Esophagus muscularis mucosa (tissue), 4 donors: ENCODE results near the gene AFAP1. TPM values are rescaled to one million over a fixed set of nuclear protein-coding genes. Genes with fewer than 3 reads are reported as not detected.
A peak's percentile ranks its signal among the peaks of the same experiment; 100 is the strongest.
"Not testable (repeated sequence)": the region's sequence is repeated elsewhere in the genome, so short reads cannot be mapped to it uniquely, and the experiment has no call there.

Source experiments
- DNase-seq: peaks from one replicate; pipeline ENCODE4 v3.0.0-alpha.2; 2017; ENCODE audit errors: extremely low spot score
- H3K27ac ChIP-seq, 4 donors: fragments of 200-600 bp; sonication (generic); replicated peaks in 1 of 4; 1 replicate in 3 of 4; 2 replicates in 1 of 4; pipeline ENCODE4 v1.5.1; 2016 to 2019; ENCODE audit warnings: mild to moderate bottlenecking in 1 of 4
- H3K27me3 ChIP-seq, 4 donors: fragments of 200-600 bp; sonication (generic); one replicate each; pipeline versions ENCODE4 v1.5.1 to v1.6.0; 2016 to 2019
- H3K36me3 ChIP-seq, 4 donors: fragments of 200-600 bp; sonication (generic); one replicate each; pipeline ENCODE4 v1.5.1; 2016 to 2019
- H3K4me1 ChIP-seq, 4 donors: fragments of 200-600 bp; sonication (generic); one replicate each; pipeline ENCODE4 v1.5.1; 2016 to 2019
- H3K4me3 ChIP-seq, 4 donors: fragments of 200-600 bp; sonication (generic); 1 replicate in 2 of 4; 2 replicates in 2 of 4; pipeline ENCODE4 v1.5.1; 2016 to 2019; ENCODE audit warnings: mild to moderate bottlenecking in 4 of 4, moderate library complexity in 1 of 4
- H3K9me3 ChIP-seq, 4 donors: fragments of 200-600 bp; sonication (generic); 1 replicate in 3 of 4; 2 replicates in 1 of 4; pipeline ENCODE4 v1.5.1; 2016 to 2019
- CTCF ChIP-seq, 3 experiments: fragments of 200-600 bp in 2 of 3; fragments of 450-650 bp in 1 of 3; sonication (generic) in 2 of 3; IDR thresholded peaks; one replicate each; pipeline ENCODE4 v1.5.1; 2017 to 2019; ENCODE audit warnings: antibody characterized with exemption in 3 of 3, mild to moderate bottlenecking in 2 of 3, moderate library complexity in 1 of 3
- EP300 ChIP-seq: sonication (generic); formaldehyde crosslinking; IDR thresholded peaks from one replicate; pipeline ENCODE4 v1.6.1; 2017; ENCODE audit warnings: antibody characterized with exemption
- POLR2A ChIP-seq: fragments of 450-650 bp; IDR thresholded peaks from one replicate; pipeline ENCODE4 v1.6.1; 2017; ENCODE audit warnings: antibody characterized with exemption, moderate library complexity, mild to moderate bottlenecking, low read depth
- POLR2AphosphoS5 ChIP-seq, 2 donors: sonication (generic); formaldehyde crosslinking; IDR thresholded peaks; one replicate each; pipeline ENCODE4 v1.6.1; 2017; ENCODE audit warnings: antibody characterized with exemption in 2 of 2
- WGBS: methylation state at CpG from one replicate; pipeline ENCODE4 v1.1.5; 2018; 5-methylcytosine and 5-hydroxymethylcytosine counted together
- intact Hi-C: fragments of 100-400 bp; cut with DNase I; formaldehyde crosslinking; loops from one replicate; pipeline ENCODE4 v1.15.1; 2023
- total RNA-seq, 4 donors: library from RNA; depleted of rRNA; stranded (reverse); fragments of >200 nt; gene quantifications; one replicate each; pipeline versions ENCODE4 v1.1.0 to v1.2.1, GENCODE V29; 2016

Gene AFAP1
- total RNA-seq, 4 donors from 2014 or later = 37.8 to 71.3 (median 50.9) TPM

- H3K9me3 ChIP-seq = no peaks in the 10 kb centered on the region
- intact Hi-C loops = no loop called here
- no peak for DNase-seq
- H3K4me3 ChIP-seq = no peak overlapping the region
- H3K4me1 ChIP-seq = peaks cover 0 to 78% (median 59%) of the 10 kb centered on the region in 4 donors
- H3K27ac ChIP-seq = peak overlapping the region; percentile 31 to 66 (median 56)
- H3K36me3 ChIP-seq = no peaks in the 10 kb centered on the region
- no peaks in the 10 kb centered on the region for H3K27me3 ChIP-seq
- TF ChIP-seq POLR2A = no peak
- TF ChIP-seq CTCF (IDR thresholded peaks at IDR 0.05) = no peak
- TF ChIP-seq POLR2AphosphoS5 (IDR thresholded peaks at IDR 0.05) = no peak
- 58% methylated on average over 12 of the region's 12 CpGs for WGBS
Observed at GRCh38 chr4:7918981-7919380, 20.7 kb downstream of the AFAP1 start.

- DNase-seq, H3K27me3 ChIP-seq, H3K9me3 ChIP-seq, H3K4me3 ChIP-seq, intact Hi-C loops, H3K36me3 ChIP-seq: not testable (repeated sequence)
- WGBS = 70% methylated on average over 4 of the region's 18 CpGs
- Histone ChIP-seq H3K4me1 (peaks cover 0 to 70% (median 51%) of the 10 kb centered on the region in 4 donors), H3K27ac (peak overlapping the region in 3 of 4 donors; percentile 53 to 66 (median 59))
Observed at GRCh38 chr4:7918187-7918586, 21.5 kb downstream of the AFAP1 start.

GRCh38 chr4:7917669-7918068, 22.0 kb downstream of the AFAP1 start:
- Histone ChIP-seq H3K9me3 (no peaks in the 10 kb centered on the region), H3K4me3 (no peak overlapping the region), H3K36me3 (no peaks in the 10 kb centered on the region), H3K4me1 (peaks cover 0 to 71% (median 54%) of the 10 kb centered on the region in 4 donors), H3K27ac (peak overlapping the region in 2 of 4 donors; percentile 59 to 66), H3K27me3 (no peaks in the 10 kb centered on the region)
- TF ChIP-seq POLR2A (no peak), POLR2AphosphoS5 (IDR thresholded peaks at IDR 0.05) (no peak), CTCF (IDR thresholded peaks at IDR 0.05) (no peak), EP300 (no peak)
- WGBS = 92% methylated on average over 6 of the region's 6 CpGs
- intact Hi-C loops = no loop called here
- no peak for DNase-seq

GRCh38 chr4:7915875-7916242, 23.8 kb downstream of the AFAP1 start:
- intact Hi-C loops = no loop called here
- Histone ChIP-seq H3K9me3 (no peaks in the 10 kb centered on the region), H3K36me3 (no peaks in the 10 kb centered on the region), H3K27ac (peak overlapping the region in 2 of 4 donors; percentile 16 to 40), H3K4me3 (no peak overlapping the region), H3K27me3 (no peaks in the 10 kb centered on the region), H3K4me1 (peaks cover 4 to 74% (median 66%) of the 10 kb centered on the region in 4 donors)
- TF ChIP-seq POLR2A (no peak), POLR2AphosphoS5 (IDR thresholded peaks at IDR 0.05) (no peak), CTCF (IDR thresholded peaks at IDR 0.05) (no peak), EP300 (no peak)
- DNase-seq = no peak
- 72% methylated on average over 6 of the region's 6 CpGs for WGBS

- peaks cover 14 to 89% (median 78%) of the 10 kb centered on the region in 4 donors for H3K4me1 ChIP-seq
- H3K36me3 ChIP-seq = no peaks in the 10 kb centered on the region
- no peaks in the 10 kb centered on the region for H3K9me3 ChIP-seq
- peak overlapping the region in 2 of 4 donors; percentile 91 to 92 for H3K27ac ChIP-seq
- intact Hi-C loops = no loop called here
- TF ChIP-seq POLR2AphosphoS5 (IDR thresholded peaks at IDR 0.05) = no peak
- no peak for TF ChIP-seq CTCF (IDR thresholded peaks at IDR 0.05)
- no peak for TF ChIP-seq EP300
- TF ChIP-seq POLR2A = no peak
- H3K27me3 ChIP-seq = no peaks in the 10 kb centered on the region
- DNase-seq = no peak
- WGBS = 100% methylated on average over 1 of the region's 1 CpG
- H3K4me3 ChIP-seq = no peak overlapping the region
Observed at GRCh38 chr4:7912826-7913225, 26.8 kb downstream of the AFAP1 start.
